NT2/D1 (cell line): Measurements from ENCODE around the gene CEP72.

ENCODE experiments used
- SUZ12 ChIP-seq: IDR thresholded peaks from 2 replicates; pipeline ENCODE4 v1.6.1; 2011; ENCODE audit not compliant: insufficient read length, insufficient read depth; ENCODE audit errors: extremely low read depth
- YY1 ChIP-seq: IDR thresholded peaks from 2 replicates; pipeline ENCODE4 v1.6.1; 2011; ENCODE audit not compliant: insufficient read length, insufficient read depth
- ZNF274 ChIP-seq: IDR thresholded peaks from 2 replicates; pipeline ENCODE4 v1.6.1; 2011; ENCODE audit warnings: mild to moderate bottlenecking, low read depth, low read length

GRCh38 chr5:597871-598563, 14.1 kb upstream of the CEP72 start:
- TF ChIP-seq SUZ12, result no peak
- TF ChIP-seq ZNF274, result no peak
- TF ChIP-seq YY1, result no peak
